HG02678 (cell line): ENCODE results near the gene SETBP1.
"Not testable (repeated sequence)": the region's sequence is repeated elsewhere in the genome, so short reads cannot be mapped to it uniquely, and the experiment has no call there.

ENCODE experiments used
- ATAC-seq: cut with Tn5 transposase; IDR thresholded peaks from one replicate; pipeline ENCODE4 v1.9.1; 2021; ENCODE audit warnings: mild to moderate bottlenecking, moderate library complexity; ENCODE audit not compliant: unreplicated experiment

SETBP1 gene

GRCh38 chr18:44786688-44787087, 106.0 kb downstream of the SETBP1 start:
- peak; percentile 92 for ATAC-seq

GRCh38 chr18:44788334-44788733, 107.6 kb downstream of the SETBP1 start:
- ATAC-seq: no peak

- no peak for ATAC-seq
Observed at GRCh38 chr18:44789710-44790109, 109.0 kb downstream of the SETBP1 start.

- no peak for ATAC-seq
Observed at GRCh38 chr18:44790860-44791259, 110.2 kb downstream of the SETBP1 start.

GRCh38 chr18:44791520-44791919, 110.8 kb downstream of the SETBP1 start:
- no peak for ATAC-seq

- no peak for ATAC-seq
Observed at GRCh38 chr18:44792456-44793061, 111.9 kb downstream of the SETBP1 start.

- ATAC-seq: no peak
Observed at GRCh38 chr18:44793194-44793593, 112.5 kb downstream of the SETBP1 start.

- no peak for ATAC-seq
Observed at GRCh38 chr18:44793685-44794084, 113.0 kb downstream of the SETBP1 start.

GRCh38 chr18:44795241-44795640, 114.6 kb downstream of the SETBP1 start:
- ATAC-seq: no peak

GRCh38 chr18:44796429-44797428, 116.0 kb downstream of the SETBP1 start:
- peak; percentile 31 for ATAC-seq

- no peak for ATAC-seq
Observed at GRCh38 chr18:44798433-44799048, 117.9 kb downstream of the SETBP1 start.

GRCh38 chr18:44799382-44799906, 118.8 kb downstream of the SETBP1 start:
- peak; percentile 21 for ATAC-seq

- ATAC-seq: peak; percentile 58
Observed at GRCh38 chr18:44799907-44800421, 119.3 kb downstream of the SETBP1 start.

GRCh38 chr18:44800766-44801165, 120.1 kb downstream of the SETBP1 start:
- ATAC-seq: not testable (repeated sequence)

GRCh38 chr18:44801781-44802180, 121.1 kb downstream of the SETBP1 start:
- no peak for ATAC-seq

GRCh38 chr18:44802508-44802907, 121.8 kb downstream of the SETBP1 start:
- no peak for ATAC-seq

- no peak for ATAC-seq
Observed at GRCh38 chr18:44803019-44803650, 122.4 kb downstream of the SETBP1 start.

- ATAC-seq: no peak
Observed at GRCh38 chr18:44804033-44804432, 123.3 kb downstream of the SETBP1 start.

- ATAC-seq: no peak
Observed at GRCh38 chr18:44805176-44805575, 124.5 kb downstream of the SETBP1 start.

GRCh38 chr18:44805643-44806042, 125.0 kb downstream of the SETBP1 start:
- ATAC-seq: no peak

GRCh38 chr18:44807766-44808165, 127.1 kb downstream of the SETBP1 start:
- ATAC-seq: no peak
